HG02852 (cell line): ENCODE results near the gene RLN1.
"Not testable (repeated sequence)": the region's sequence is repeated elsewhere in the genome, so short reads cannot be mapped to it uniquely, and the experiment has no call there.

Experiments used
- ATAC-seq: cut with Tn5 transposase; IDR thresholded peaks from one replicate; pipeline ENCODE4 v1.9.1; 2021; ENCODE audit warnings: mild to moderate bottlenecking, moderate library complexity; ENCODE audit not compliant: unreplicated experiment

Gene RLN1, protein sequence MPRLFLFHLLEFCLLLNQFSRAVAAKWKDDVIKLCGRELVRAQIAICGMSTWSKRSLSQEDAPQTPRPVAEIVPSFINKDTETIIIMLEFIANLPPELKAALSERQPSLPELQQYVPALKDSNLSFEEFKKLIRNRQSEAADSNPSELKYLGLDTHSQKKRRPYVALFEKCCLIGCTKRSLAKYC

DNA sequence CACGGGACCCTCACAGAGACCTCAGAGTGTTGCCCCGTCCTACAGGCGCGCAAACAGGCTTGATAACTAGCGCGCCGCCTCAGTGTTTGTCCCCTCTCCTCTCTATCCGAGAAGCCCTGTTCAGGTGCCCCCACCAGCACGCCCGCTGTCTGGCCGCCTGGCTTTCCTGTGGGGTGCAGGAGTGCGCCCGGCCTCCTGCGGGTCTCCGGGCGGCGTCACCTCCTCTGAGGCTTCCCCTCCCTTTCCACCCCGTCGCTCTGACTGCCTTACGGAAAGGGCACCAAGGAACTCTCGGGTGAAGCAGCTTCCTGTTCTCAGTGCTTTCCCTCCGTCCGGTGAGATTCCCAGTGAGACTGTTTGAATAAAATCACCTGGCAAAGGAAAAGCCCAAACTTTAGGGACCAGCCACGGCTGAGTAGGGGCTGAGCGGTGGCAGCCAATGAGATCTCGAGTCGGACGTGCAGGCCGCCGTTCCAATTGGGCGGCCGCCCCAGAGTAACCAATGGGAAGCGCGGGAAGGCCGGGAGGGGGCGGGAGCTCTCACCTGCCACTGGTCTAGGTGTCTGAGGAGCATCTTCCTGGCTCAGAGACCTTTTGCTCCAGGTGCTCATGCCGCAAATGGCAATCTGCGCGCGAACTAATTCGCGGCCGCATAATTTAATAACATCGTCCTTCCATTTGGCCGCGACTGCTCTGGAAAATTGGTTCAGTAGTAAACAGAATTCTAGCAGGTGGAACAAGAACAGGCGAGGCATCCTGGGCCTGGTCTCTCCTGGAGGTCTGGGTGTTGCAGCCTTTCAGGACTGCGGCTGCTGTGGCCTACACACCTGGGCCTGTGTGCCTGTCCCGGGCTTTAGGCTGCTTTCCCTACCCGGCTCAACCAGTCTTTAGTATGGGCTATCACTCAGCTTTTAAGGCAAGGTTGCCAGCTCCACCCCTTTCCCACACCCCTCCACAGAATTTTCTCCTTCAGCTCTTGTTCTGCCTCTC lies at the start of gene RLN1:
RLN1 (minus strand) TSS at position 885 of the 990 bp plus-strand sequence; CDS start at position 755, 130 bp downstream.
- ATAC-seq = peak; percentile 99

DNA sequence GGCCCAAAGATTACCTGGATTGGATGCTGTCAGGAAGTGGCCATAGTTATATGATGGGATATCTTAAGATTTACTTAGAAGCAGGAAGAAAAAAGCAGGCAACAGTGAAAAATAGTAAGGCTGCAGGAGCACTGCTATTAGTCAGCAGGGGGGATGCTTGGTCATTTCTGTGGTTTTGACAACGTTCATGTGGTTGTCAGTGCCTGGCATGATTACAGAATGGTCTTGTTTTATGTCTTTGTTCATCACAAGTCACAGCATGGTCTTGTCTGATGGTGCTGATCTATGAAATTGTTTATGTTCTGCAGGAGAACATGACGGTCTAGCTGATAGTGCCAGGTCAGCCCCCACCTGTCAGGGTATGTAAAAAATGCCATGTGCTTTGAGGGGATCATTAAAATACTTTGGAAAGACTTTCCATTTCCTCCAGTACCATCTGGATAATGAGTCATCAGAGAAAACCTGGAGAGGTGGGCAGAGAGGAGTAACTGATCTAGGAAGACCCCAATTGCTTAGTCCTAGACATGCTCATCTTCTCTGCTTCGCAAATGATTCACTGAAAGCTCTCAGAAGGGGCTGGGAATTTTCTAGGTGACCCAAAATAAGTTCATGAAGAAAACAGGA lies 49.5 kb upstream of the RLN1 start:
- no peak for ATAC-seq

DNA sequence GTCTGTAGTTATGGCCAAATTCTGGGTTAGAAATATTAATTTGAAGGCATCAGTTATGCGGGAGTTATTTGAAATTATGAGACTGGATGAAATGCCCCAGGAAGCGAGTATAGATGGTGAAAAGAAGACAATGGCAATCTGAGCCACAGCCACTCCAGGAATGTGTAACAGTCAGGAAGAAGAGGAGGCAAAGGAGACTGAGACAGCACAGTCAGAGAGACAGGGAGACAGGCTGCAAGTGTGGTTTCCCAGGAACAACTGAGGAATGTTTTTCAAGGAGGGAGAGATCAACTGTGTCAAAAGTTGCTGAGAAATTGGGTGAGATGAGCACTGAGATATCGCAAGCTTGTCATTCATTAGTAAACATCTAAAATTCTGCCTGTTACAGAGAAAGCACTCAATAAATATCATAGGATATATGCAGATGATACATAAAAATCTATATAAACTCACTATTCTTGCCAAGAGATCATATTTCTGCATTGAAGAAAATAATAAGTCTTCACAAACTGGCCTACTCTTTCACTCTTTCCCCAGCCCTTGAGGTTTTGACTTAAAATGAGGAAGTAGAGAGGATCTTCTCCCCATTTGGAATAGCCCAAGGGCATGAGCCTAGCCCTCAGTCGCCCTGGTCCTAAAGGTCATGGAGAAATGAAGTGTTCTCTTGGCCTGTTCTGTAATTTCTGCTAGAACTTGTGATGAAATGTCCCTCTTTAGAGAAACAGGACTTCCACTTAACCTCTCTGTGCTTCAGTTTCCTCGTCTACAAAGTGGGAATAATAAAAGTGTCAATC lies 48.5 kb upstream of the RLN1 start:
- no peak for ATAC-seq

DNA sequence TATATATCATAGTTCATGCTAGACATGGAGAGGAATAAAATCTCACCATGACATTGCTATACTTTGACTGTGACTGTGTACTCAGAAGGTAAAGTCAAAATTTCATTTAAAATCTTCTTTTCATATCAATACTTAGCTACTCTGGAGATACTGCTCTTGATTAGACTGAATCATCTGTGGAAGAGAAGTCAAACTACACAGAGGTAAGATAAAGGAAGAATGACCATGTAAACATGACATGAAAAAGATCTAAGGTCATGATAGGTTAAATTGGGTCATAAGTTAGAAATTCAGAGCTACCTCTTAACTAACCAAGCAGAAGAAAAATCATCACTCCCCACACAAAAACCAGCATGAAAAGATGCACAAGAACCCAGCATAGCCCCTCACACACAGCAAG lies 44.8 kb upstream of the RLN1 start:
- ATAC-seq = no peak

DNA sequence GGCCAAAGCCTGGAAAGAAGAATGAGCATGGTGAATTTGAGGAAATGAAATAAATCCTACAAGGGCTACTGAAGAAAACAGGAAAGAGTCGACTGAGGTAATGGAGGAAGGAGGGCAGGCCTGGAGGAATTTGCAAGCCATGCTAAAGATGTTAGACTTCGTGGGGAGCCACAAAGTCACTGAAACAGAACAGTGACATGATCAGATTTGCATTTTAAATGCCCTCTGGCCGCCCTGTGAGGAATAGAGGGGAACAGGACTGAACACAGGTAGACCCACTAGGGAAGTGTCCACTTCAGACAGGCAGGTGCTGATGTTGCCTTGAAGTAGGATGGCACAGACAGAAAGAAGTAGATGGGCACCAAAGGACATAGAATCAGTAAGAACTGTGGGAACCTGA lies 42.8 kb upstream of the RLN1 start:
- no peak for ATAC-seq

DNA sequence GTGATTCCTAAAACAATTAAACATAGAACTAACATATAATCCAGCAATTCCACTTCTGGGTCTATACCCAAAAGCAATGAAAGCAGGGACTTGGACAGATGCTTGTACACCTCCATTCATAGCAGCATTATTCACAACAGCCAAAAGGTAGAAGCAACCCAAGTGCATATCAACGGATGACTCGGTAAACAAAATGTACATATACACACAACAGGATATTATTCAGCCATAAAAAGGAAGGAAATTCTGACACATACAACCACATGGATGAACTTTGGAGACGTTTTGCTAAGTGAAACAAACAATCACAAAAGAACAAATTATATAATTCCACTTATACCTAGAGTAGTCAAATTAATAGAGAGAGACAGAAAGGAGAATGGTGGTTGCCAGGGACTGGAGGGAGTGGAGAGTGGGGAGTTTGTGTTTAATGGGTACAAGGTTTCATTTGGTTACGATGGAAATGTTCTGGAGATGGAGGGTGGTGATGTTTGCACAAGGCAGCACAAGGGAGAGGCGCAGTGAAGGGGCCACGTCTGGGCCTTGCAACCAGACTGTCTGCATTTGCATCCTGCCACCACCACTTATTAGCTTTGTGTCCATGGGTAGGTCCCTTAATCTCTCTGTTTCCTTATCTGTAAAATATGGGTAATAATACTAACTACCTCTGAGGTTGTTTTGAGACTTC lies 36.3 kb upstream of the RLN1 start:
- ATAC-seq = no peak

DNA sequence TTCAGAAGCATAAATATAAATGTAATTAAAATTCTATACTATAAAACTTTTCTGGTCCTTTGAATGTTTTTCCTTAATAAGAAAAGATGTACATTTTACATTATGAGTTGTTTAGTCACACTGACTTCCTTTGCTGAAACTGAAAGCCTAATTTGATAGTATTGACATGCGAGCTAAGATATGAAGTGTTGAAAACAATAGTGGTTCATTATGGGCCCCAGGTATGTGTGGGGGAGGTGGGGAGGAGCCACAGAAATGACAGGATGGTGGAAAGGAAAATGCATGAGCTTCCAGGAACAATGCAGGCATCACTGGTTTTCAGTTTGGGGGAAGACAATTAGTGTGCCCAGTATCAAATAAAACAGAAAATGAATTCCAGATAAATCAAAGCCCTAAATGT lies 35.4 kb upstream of the RLN1 start:
- ATAC-seq = no peak

DNA sequence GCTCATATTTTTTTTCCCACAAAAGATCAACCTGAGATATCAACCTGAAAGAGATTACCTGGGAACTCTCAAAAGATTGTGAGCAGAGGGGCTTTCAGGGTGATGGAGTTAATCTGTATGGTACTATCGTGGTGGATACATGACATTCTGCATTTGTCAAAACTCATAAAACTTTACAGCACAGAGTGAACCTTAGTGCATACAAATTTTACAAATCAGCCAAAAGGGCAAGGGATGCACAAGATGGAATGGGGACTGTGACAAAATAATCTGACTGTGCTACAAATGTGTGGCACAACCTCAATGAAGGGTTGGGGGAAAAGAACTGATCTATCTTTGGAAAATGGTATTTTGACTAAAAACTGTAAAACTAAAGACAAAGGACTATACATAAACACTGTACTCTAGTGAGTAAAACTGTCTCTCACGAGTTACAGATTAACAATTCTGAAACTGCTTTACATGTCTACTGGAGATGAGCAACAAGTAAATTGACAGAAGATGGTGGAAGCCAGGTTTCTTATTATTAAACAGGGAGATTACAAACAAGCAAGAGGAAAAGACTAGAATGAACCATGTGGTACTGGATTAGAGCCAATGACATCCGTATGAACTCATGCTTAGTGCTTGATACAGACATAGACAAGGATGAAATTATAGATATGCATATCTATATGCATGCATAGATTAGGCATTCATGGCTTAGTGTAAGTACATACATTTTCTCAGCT lies 24.8 kb upstream of the RLN1 start:
- ATAC-seq = peak; percentile 97

DNA sequence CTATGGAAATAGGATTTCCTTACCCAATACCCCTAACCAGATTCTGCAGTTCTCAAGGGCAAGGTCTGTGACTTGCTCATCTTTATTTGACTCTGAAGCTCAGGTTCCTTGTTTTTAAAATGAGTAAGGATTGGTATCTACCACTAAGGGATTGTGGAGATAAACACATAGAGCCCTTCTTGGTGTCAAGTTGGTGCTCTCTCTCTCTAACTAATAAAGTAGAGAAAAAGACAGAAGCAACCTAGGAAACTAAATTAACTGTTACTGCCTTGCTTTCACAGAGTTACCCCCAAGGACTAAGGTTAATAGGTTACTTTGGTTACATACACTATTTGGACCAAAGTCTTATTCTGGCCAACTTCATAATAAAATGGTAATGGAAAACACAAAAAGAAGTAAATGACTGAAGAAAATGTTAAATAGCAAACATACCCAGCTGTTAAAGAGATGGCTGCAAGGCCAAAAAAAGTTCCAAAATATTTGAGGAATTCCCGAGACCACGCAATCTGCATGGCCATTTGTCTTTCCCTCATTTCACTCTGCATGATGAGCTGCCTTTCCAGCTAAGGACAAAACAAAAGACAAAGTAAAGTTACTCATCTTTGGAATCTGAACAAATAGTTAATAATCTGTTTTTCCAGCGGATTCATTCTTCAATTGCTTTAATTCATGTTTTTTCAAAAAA lies 21.8 kb upstream of the RLN1 start:
- ATAC-seq = no peak

DNA sequence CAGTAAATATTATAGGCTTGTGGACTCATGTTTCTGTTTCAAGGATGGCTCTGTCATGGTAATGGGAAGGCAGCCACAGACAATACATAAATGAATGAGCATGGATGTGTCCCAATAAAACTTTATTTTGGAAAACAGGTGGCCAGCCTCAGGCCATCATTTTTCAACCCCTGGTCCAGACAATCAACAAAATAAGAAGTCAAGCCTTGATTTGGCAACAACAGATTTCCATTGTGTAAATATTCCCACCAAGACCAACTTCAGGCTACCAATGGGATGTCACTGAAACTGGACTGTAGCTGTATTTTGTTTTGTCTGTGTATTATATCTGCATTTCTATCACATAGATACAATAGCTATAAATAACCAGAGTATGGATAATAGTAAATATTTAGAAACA lies 20.7 kb upstream of the RLN1 start:
- no peak for ATAC-seq

DNA sequence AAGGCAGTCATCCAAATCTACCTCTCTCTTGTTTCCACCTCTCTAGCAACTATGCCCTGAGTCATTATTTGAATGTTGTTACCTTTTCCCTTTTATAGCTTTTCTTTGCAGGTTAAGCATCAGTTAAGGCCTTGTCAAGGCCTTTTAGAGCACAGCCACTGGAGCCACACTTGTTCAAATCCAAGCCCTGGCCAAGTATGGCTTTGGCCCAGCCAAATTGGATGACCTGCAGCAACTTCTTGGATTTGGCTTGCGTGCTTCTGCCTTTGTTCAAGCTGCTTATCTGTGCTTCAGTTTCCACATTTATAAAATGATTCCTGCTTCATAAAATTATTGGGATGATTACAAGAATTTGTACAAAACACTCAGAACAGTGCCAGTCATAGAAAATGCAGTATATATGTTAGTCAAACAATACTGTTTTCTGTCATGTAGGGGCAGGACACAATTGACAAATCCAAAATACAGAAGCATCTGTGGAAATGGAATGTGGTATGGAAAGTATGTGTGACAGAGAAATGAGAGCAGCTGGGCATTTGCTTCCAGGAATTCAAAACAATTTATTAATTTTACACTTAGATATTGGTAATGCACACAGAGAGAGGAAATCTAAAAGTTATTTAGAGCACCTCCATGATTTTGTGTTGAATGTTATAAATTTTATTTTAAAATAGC lies 17.9 kb upstream of the RLN1 start:
- no peak for ATAC-seq

DNA sequence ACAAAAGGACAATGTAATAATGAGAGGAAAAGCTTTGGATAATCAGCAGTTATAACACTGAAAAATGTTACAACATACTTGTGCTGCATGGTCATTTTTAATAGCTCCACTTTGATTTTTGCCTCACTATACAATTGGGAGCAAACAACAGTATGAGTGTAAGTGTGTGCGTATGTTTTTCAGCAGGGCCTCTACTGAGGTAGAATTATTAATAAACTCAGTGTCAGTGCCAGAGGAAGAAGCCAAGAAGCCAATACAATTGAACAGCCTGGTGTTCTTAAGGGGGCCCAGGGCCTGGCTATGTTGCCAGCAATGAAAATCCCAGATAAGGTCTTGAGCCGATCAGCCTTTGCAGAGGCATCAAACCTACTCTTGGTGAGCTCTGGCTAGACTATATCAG lies 16.1 kb upstream of the RLN1 start:
- ATAC-seq = no peak

DNA sequence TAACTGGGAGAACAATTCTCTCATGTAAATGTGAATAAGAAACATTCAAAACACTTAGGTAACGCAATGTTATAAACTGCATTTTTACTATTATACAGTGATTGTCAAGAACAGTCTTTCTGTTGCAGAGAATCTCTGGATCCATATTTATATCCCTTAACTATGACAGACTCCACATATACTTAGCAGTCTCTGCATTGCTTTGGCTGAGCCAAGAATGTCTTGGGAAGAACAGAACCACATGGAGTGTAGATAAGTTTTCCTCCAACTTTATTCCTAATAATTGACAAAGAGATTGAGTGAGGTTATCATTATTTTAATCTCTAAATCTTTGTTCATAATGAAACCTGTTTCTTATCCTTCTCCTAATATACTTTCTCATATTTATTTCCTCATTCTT lies 15.6 kb upstream of the RLN1 start:
- ATAC-seq = no peak

DNA sequence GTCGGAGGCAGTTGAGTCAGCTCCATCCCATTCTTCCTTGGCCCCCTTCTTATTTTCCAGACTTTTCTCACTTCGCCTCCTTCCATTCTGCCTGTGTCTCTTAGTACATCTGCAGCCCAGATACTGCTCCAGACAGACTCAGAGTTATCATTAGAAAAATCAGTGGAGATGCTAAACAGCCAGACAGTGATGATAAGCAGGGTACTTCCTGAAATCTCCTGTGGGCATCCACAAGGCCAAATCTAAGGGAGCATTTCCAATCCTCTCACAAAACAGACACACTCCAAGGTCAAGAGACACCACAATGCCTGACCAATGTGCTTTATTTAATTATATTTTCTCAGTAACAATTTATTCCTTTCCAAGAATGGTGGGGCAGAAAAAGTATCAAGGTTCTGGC lies 14.5 kb upstream of the RLN1 start:
- ATAC-seq = no peak

DNA sequence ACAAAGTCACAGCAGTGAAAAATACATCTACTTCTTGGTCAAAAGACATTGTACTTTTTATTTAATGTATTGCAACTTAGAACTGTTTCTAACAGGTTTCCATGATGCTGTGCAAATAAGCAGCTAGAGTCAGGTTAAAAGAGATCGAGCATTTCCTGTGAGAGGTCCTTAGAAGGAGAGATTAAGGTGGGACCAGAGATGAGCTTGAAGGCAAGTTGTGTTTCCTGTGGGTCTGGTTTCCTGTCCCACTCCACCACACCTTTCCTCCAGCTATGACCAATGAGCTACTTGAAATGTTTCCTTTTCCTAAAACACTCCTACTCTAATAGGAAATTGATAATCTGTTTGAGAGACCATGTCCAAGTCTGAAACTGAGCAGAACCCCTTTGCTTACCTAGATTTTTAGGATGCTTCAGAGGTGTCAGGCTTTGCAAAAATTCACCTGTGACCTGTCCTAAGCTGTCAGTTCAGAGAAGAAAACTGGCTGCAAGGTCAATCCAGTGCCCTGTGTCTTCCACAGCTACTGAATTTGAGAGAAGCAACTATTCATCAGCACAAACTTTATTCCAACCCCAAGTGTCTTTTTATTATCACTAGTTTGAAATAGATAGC lies 13.1 kb upstream of the RLN1 start:
- ATAC-seq = no peak

DNA sequence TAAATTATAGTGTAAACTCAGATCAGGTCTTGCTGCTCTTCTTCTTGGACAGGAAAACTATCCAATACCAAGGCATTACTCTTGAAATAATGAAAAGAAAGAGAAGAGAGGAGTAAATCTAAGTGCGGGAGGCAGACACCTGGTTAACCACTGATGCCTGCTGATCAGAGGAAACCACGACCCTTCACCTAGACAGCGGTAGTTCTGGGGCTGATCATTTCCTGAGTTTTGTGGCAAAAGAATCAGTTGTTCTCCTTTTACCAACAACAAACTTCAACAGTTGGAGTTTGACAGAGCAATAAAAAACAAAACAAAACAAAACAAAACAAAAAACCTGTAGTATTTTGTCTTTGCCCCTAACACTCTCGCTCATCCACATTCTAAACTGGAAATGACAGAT lies 3.0 kb downstream of the RLN1 start:
- ATAC-seq = no peak

DNA sequence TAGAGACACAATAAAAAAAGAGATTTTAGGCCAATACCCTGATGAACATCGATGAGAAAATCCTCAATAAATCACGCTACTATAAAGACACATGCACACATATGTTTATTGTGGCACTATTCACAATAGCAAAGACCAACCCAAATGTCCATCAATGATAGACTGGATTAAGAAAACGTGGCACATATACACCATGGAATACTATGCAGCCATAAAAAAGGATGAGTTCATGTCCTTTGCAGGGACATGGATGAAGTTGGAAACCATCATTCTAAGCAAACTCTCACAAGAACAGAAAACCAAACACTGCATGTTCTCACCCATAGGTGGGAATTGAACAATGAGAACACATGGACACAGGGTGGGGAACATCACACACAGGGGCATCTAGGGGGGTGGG lies 8.4 kb downstream of the RLN1 start:
- ATAC-seq = not testable (repeated sequence)

DNA sequence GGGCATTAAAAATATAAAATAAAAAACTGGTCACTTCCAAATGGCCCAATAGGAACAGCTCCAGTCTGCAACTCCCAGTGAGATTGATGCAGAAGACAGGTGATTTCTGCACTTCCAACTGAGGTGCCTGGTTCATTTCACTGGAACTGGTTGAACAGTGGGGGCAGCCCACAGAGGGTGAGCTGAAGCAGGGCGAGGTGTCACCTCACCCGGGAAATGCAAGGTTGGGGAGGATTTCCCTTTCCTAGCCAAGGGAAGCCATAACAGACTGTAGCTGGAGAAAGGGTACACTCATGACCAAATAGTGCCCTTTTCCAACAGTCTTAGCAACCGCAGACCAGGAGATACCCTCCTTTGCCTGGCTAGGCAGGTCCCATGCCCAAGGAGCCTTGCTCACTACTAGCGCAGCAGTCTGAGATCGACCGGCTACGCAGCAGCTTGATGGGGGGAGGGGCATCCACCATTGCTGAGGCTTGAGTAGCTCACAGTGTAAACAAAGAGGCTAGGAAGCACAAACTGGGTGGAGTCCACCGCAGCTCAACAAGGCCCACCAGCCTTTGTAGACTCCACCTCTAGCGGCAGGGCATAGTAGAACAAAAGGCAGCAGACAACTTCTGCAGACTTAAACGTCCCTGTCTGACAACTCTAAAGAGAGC lies 12.7 kb downstream of the RLN1 start:
- ATAC-seq = no peak
